Measurements from ENCODE around the gene TNFRSF9. TPM values are rescaled to one million over a fixed set of nuclear protein-coding genes. Genes with fewer than 3 reads are reported as not detected.

TNFRSF9 gene
- total and polyA plus RNA-seq, 9 of the 15 experiments (the other 6 are each of a cell fraction or from before 2014, with no cell fraction given), result 0.04 to 0.29 (median 0.08) TPM; not detected in 1

- TF ChIP-seq TFE3 (CRISPR knock-in tag; IDR thresholded peaks at IDR 0.05) (no peak), TCF3 (CRISPR knock-in tag; IDR thresholded peaks at IDR 0.05) (no peak), ZFX (CRISPR knock-in tag; IDR thresholded peaks at IDR 0.05) (peak; percentile 41), MCM7 (IDR thresholded peaks at IDR 0.05) (no peak), POLR2G (IDR thresholded peaks at IDR 0.05; ENCODE audit: low read depth, low read length) (no peak), ZNF232 (CRISPR knock-in tag; IDR thresholded peaks at IDR 0.05) (peak; percentile 86; the same call in 1 of the 2 replicates), PHTF2 (CRISPR knock-in tag; IDR thresholded peaks at IDR 0.05) (no peak), NR2C1 (IDR thresholded peaks at IDR 0.05) (no peak), NR2C1 (tag; IDR thresholded peaks at IDR 0.05) (no peak), MAFG (tag; conservative IDR thresholded peaks at IDR 0.05) (no peak), ESRRB (CRISPR knock-in tag; IDR thresholded peaks at IDR 0.05; ENCODE audit: borderline replicate concordance) (no peak), FOXK1 (CRISPR knock-in tag; IDR thresholded peaks at IDR 0.05; ENCODE audit: borderline replicate concordance) (0 out of 2 replicates have a peak, but pooled peaks have one; percentile 34), CTCF (IDR thresholded peaks at IDR 0.05 in 2 of 3, conservative IDR thresholded peaks at IDR 0.05 in 1 of 3; ENCODE audit: insufficient read depth in 2 of 3, low read depth in 1 of 3, low read length in 3 of 3) (peak; percentile 52 to 71 (median 54)), TEAD4 (IDR thresholded peaks at IDR 0.05; ENCODE audit: low read length) (0 out of 2 replicates have a peak, but pooled peaks have one; percentile 12), TEAD4 (CRISPR knock-in tag; IDR thresholded peaks at IDR 0.05; ENCODE audit: borderline replicate concordance) (peak; percentile 52; the same call in 1 of the 2 replicates), E2F6 (IDR thresholded peaks at IDR 0.05; ENCODE audit: borderline replicate concordance in 1 of 2, extremely low read depth in 1 of 2, insufficient read depth in 1 of 2, insufficient read length in 1 of 2, low read depth in 1 of 2, low read length in 1 of 2, poor library complexity in 1 of 2, severe bottlenecking in 1 of 2) (peak; percentile 97 to 98), ZNF133 (CRISPR knock-in tag; IDR thresholded peaks at IDR 0.05) (no peak), ZFP36 (IDR thresholded peaks at IDR 0.05; ENCODE audit: low read depth, low read length, partially characterized antibody) (peak; percentile 29), HNRNPUL1 (IDR thresholded peaks at IDR 0.05; ENCODE audit: low read length) (no peak), XRCC3 (IDR thresholded peaks at IDR 0.05) (no peak), CEBPB (tag; IDR thresholded peaks at IDR 0.05) (peak; percentile 30; the same call in 1 of the 2 replicates), ZBTB1 (CRISPR knock-in tag; IDR thresholded peaks at IDR 0.05; ENCODE audit: borderline replicate concordance, low read depth) (peak; percentile 77; the same call in 1 of the 2 replicates), MITF (IDR thresholded peaks at IDR 0.05) (no peak)
Observed at GRCh38 chr1:7942214-7942921, 1.7 kb upstream of the TNFRSF9 start (continued).

Data from K562 (cell line).